ENCODE measurements around the gene EPM2AIP1. TPM values are rescaled to one million over a fixed set of nuclear protein-coding genes. Genes with fewer than 3 reads are reported as not detected.
A peak's percentile ranks its signal among the peaks of the same experiment; 100 is the strongest.
"Not testable (repeated sequence)": the region's sequence is repeated elsewhere in the genome, so short reads cannot be mapped to it uniquely, and the experiment has no call there.

EPM2AIP1 gene
- total RNA-seq, 2 donors from 2014 or later = 15.3 to 17.1 TPM

GRCh38 chr3:37015642-37016041, 22.7 kb upstream of the EPM2AIP1 start:
- intact Hi-C loops (cut with DNase I) = no loop called here
- peak; percentile 51 to 73 for ATAC-seq
- peak; percentile 33 for DNase-seq

GRCh38 chr3:37014620-37015019, 21.7 kb upstream of the EPM2AIP1 start:
- intact Hi-C loops (cut with DNase I) = no loop called here
- DNase-seq = peak; percentile 48
- peak; percentile 88 to 89 for ATAC-seq

GRCh38 chr3:36993326-36994283, 674 bp upstream of the EPM2AIP1 start, which contains the start of gene MLH1:
Gene MLH1, plus strand, starts transcription at chr3:36993518. Its CDS starts 30 bp downstream, at chr3:36993548.
- ATAC-seq = peak; percentile 96 to 97
- peak; percentile 96 for DNase-seq
- intact Hi-C loops (cut with DNase I) = no loop called here

DNA sequence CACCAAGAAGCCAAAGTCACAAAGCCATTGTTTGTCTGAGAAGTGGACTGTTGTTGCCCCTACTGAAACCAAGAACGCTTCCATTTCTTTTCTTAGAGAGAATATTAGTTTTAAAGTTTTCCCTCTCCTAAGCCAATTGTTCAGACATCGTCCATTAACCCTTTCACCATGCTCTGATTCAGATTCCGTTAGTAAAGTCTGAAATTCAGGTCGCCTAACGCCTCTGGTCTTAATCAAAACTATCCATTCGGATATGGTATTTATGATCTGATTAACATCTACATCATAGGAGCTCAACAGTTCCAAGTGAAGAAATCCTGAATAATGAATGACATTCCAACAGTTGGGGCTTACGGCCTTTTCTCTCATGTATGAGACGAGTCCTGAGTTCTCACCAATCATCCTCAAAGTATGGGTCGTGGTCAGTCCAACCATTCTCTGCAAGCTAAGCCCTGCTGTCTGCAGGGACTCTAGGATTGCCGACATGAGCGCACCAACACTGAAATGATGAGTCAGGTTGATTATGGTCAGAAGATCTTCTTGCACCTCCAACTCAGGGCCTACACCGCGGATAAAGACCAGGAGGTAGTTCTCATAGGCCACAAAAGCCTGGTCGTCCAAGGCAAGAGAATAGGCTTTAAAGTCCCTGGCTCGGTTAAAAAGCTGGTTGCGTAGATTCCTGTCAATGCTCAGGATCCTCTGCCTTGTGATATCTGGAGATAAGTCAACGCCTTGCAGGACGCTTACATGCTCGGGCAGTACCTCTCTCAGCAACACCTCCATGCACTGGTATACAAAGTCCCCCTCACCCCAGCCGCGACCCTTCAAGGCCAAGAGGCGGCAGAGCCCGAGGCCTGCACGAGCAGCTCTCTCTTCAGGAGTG, 767 bp downstream of the EPM2AIP1 start:
- peak in 1 of 2 donors; percentile 8 for ATAC-seq
- intact Hi-C loops (cut with DNase I) = no loop called here

GRCh38 chr3:36991147-36991546, 1.8 kb downstream of the EPM2AIP1 start:
- ATAC-seq (no peak), DNase-seq (no peak)
- intact Hi-C loops (cut with DNase I) = no loop called here

More for the DNA sequence above, 767 bp downstream of the EPM2AIP1 start:
- no peak for DNase-seq

DNA sequence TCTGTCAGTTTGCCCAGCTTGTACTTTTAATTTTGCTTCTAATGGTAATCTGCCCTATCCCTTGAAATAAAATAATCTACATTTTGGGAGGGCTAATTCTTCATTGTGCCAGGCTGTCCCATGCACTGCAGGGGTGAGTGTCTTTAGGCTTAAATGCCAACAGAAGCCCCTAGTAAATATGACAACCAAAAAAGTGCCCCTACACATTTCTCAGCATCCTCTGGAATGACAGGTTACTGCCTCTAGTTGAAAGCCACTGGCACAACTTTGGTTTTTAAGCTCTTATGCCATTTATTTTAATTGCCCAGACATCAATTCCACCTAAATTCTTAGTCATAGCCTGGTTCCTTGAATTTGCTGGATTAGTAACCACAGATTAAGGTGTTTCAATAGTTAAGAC, 3.4 kb downstream of the EPM2AIP1 start:
- ATAC-seq (no peak), DNase-seq (no peak)
- intact Hi-C loops (cut with DNase I) = no loop called here

- DNase-seq (no peak), ATAC-seq (no peak)
- intact Hi-C loops (cut with DNase I) = no loop called here
These were observed 3.9 kb downstream of the EPM2AIP1 start for GRCh38 chr3:36989005-36989404.

DNA sequence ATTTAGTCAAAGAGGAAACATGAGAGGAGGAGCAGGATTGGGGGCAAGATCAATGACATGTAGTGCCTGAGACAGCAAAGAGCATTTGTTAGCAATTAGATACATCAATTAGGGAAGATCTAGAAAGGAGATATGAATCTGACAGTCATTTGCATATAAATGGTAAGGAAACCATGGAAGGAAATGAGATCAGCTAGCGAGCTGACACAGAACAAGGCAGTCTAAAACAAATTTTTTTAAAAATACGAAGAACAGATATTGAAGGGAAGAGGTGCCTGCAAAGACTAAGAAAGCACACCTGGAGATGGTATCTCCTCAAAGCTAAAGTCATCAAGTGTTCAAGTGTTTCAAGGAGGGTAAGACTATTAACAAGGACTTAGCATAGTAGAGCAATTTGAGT, 4.6 kb downstream of the EPM2AIP1 start:
- intact Hi-C loops (cut with DNase I) = no loop called here
- no peak for DNase-seq
- ATAC-seq = no peak

DNA sequence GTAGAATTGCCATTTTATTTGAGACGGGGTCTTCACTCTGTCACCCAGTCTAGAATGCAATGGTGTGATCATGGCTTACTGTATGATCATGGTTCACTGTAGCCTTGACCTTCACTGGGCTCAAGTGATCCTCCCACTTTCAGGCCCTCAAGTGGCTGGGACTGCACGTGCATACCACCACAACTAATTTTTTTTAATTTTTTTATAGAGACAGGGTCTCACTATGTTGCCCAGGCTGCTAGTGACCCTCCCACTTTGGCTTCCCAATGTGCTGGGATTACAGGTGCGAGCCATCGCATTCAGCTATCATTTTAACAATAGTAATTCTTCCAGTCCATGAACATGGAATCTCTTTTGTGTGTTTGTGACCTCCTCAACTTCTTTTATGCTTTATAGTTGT, 11.9 kb downstream of the EPM2AIP1 start:
- ATAC-seq (no peak), DNase-seq (no peak)
- intact Hi-C loops (cut with DNase I) = no loop called here

- ATAC-seq = no peak
- intact Hi-C loops (cut with DNase I) = no loop called here
- DNase-seq = no peak
These were observed 19.8 kb downstream of the EPM2AIP1 start for GRCh38 chr3:36973139-36973538.

- intact Hi-C loops (cut with DNase I) = no loop called here
- no peak for ATAC-seq
- DNase-seq = no peak
These were observed 20.8 kb downstream of the EPM2AIP1 start for GRCh38 chr3:36972163-36972562.

- ATAC-seq (peak; percentile 97 to 99), DNase-seq (peak; percentile 47)
- intact Hi-C loops (cut with DNase I) = no loop called here
These were observed 23.1 kb downstream of the EPM2AIP1 start for GRCh38 chr3:36969540-36970432.

- no peak for DNase-seq
- no peak for ATAC-seq
- intact Hi-C loops (cut with DNase I) = no loop called here
These were observed 23.8 kb downstream of the EPM2AIP1 start for GRCh38 chr3:36969085-36969484.

- ATAC-seq (no peak), DNase-seq (no peak)
- intact Hi-C loops (cut with DNase I) = no loop called here
These were observed 27.5 kb downstream of the EPM2AIP1 start for GRCh38 chr3:36965440-36965839.

GRCh38 chr3:36964817-36965216, 28.1 kb downstream of the EPM2AIP1 start:
- intact Hi-C loops (cut with DNase I) = no loop called here
- DNase-seq (no peak), ATAC-seq (no peak)

GRCh38 chr3:36964331-36964730, 28.6 kb downstream of the EPM2AIP1 start:
- ATAC-seq (no peak), DNase-seq (no peak)

DNA sequence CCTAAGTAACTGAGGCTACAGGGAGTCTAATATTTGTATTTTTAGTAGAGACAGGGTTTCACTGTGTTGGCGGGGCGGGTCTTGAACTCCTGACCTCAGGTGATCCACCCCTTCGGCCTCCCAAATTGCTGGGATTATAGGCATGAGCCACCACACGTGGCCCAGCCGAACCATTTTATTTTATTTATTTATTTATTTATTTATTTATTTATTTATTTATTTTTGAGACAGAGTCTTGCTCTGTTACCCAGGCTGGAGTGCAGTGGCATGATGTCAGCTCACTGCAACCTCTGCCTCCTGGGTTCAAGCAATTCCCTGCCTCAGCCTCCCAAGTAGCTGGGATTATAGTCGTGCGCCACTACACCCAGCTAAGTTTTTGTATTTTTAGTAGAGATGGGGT, 29.9 kb downstream of the EPM2AIP1 start:
- DNase-seq; ATAC-seq; intact Hi-C loops (cut with DNase I): not testable (repeated sequence)

More at GRCh38 chr3:36964331-36964730, 28.6 kb downstream of the EPM2AIP1 start:
- intact Hi-C loops (cut with DNase I) = no loop called here

DNA sequence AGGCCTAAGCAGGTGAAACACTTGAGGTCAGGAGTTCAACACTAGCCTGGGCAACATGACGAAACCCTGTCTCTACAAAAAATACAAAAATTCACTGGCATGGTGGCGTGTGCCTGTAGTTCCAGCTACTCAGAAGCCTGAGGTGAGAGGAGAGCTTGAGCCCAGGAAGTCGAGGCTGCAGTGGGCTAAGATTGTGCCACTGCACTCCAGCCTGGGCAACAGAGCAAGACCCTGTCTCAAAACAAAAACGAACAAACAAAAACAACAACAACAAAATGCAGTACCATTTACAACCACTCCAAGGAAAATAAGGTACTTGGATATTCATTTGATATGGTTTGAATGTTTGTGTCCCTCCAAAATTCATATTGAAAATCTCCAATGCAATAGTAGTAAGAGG, 32.4 kb downstream of the EPM2AIP1 start:
- no peak for DNase-seq
- ATAC-seq = no peak
- intact Hi-C loops (cut with DNase I) = no loop called here

DNA sequence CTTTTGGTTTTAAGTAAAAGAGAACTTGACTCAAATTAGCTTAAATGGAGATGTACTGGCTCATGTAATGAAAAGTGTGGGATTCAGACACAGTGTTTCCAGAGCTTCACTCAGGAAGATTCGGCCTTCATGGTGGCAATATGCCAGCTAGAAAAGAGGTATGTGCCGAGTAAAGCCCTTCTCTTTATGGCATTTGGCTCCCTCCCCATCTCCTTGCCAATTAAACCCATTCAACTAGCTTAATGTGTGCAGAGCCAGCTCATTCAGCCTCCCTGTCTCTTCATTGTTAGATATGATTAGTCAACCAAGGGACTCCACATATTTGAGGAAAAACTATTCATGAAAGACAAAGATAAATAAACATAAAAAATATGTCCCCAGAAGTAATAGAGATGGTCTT, 33.1 kb downstream of the EPM2AIP1 start:
- ATAC-seq = no peak
- no peak for DNase-seq
- intact Hi-C loops (cut with DNase I) = loop anchor here (2.0 to 5.0 kb wide), 3 partner anchors 53 to 233 kb away; no protein-coding TSS in a partner anchor

Data from left cardiac atrium (tissue), 4 donors.